NCI-H2107 treated with DMSO at 0.1 percent for 48 hours (cell line): ENCODE measurements around the gene CST4.
"Not testable (repeated sequence)": the region's sequence is repeated elsewhere in the genome, so short reads cannot be mapped to it uniquely, and the experiment has no call there.

Experiments
- DNase-seq: peaks from one replicate; lab custom pipeline; 2025; ENCODE audit not compliant: unreplicated experiment; lab: John Stamatoyannopoulos, UW

CST4 gene

GRCh38 chr20:23662276-23662870 is 26.5 kb downstream of the CST4 start:
- DNase-seq, result no peak

DNA sequence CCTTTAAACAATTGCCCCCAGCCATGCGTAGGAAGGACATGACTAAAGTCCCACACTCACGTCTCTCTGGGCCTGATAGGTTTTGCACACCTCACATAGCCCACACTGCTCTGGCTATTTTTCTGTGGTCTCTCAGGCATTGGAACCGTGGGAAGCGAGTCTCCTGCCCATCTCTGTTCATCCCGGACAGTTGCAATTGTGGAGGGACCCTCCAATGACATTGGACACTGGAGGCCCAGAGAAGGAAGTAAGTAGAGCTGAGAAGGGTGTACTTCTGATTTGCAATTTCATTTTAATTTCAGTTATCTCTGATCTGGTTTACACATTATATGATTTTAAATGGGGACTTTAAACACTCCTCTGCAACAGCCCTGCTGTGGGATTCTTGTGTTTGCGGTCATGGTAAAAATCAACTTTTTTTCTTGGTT is 27.8 kb downstream of the CST4 start:
- no peak for DNase-seq

GRCh38 chr20:23659989-23660837 is 28.6 kb downstream of the CST4 start:
- DNase-seq, result no peak

DNA sequence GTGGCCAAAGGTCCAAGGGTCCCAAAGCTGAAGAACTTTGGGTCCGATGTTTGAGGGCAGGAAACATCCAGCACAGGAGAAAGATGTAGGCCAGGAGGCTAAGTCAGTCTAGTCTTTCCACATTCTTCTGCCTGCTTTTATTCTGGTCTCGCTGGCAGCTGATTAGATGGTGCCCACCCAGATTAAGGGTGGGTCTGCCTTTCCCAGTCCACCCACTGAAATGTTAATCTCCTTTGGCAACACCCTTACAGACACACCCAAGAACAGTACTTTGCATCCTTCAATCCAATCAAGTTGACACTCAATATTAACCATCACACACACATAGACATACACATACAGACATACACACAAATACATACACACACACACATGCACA is 29.2 kb downstream of the CST4 start:
- not testable (repeated sequence) for DNase-seq

DNA sequence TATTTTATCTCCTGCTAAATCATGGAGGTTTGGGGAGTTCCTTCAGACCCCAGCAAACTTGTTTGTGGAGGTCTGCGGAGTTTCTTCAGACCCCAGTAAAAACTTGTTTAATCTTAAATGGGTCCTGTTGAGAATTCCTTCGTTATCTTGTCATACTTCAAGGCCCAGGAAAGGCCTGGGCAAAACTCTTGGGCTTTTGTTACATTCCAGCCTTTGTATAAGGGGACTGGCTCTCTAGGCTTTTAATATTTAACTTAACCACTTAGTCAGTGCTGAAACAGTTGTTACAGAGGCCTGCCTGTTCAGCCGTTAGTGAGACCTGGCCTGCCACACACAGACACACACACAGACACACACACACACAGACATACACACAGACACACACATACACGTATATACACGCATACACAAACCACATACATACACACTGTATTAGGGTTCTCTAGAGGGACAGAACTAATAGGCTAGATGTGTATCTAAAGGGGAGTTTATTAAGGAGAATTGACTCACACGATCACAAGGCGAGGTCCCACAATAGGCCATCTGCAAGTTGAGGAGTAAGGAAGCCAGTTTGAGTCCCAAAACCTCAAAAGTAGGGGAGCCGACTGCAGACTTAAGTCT is 29.7 kb downstream of the CST4 start:
- DNase-seq, result no peak

DNA sequence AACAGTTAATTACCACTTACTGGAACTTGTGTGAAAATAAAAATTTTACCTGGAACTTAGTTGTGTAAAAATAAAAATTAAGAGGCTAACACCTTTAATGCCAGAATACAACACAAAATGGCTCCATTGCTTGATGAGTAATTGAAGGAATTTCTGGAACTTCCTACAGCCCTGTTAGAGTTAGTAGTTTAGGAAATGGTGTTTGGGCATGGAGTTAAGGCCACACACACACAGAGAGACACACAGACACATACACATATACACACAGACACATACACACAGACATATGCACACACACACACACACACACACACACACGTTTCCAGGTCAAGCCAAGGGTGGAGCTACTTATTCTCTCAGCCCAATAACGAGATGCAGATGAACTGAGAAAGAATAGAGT is 30.5 kb downstream of the CST4 start:
- DNase-seq, result no peak

GRCh38 chr20:23657202-23657601 is 31.6 kb downstream of the CST4 start:
- no peak for DNase-seq

DNA sequence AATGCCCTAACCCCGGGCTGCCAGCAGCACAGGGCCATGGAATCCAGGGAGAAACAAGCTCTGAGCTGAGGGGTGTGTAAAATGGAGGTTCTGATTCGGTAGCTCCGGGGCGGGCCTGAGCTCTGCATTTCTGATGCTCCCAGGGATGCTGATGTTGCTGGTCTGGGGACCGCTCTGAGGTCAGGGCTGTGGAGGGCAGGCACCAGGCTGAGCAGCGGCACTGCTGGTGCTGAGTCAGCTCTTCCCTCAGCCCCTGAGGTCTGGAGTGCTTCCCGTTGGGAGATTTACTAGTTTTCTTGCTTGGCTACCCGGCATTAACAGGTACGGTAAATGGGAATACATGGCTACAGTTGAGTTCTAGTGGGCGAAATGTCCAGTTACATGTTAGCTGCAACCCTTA is 32.5 kb downstream of the CST4 start:
- no peak for DNase-seq

- DNase-seq, result no peak
Measured at GRCh38 chr20:23655491-23656211, 33.2 kb downstream of the CST4 start.

DNA sequence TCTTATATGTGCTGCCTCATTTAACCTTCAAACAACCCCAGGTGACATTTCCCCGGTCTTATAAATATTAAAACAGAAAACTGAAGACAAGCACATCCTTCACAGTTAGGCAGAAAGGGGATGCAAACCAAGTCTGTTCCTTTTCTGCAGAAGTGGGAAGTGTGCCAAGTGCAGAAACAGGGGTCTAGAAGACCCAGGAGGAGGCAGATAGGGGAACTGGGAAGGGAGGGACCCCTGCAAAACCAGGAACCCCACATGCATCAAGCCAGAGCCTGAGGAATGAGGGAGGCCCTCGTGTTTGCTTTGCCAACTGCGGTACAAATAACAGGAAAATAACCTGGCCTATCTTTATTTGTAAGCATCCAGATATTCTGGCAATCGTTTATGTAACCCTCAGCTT is 34.1 kb downstream of the CST4 start:
- no peak for DNase-seq

DNA sequence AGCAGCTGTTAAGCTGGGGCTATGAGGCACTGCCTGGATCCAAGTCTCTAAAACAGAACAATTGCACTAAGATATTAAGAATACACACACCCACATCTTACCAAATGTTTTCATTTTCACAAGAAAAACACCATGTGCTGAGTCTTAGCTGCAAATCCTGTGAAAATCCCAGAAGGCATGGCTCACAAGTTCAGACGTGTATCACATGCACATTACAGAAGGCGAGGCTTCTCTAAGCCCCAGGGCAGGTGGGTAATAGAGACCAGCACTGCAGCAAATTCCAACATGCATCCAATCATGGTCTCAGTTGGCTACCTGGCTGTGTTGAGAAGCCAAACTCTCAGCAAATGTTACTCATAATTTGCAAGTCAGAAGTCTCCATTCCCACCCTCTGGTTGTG is 34.8 kb downstream of the CST4 start:
- no peak for DNase-seq

- no peak for DNase-seq
Measured at GRCh38 chr20:23653400-23653938, 35.4 kb downstream of the CST4 start.

DNA sequence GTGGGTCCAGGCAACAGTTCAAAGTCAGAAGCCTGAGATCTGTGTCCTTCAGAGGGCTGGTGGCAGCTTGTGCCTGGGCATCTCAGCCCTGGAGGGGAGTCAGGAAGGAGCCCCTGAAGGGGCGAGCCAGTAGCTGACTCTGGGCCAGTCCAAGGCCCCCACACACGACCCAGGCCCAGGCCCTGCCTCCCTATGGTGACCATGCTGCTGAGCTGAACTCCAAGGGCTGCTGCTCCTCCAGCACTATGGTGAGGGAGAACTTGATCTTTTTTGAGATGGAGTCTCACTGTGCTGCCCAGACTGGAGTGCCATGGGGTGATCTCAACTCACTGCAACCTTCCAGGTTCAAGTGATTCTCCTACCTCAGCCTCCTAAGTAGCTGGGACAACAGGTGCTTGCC is 35.9 kb downstream of the CST4 start:
- DNase-seq, result no peak

DNA sequence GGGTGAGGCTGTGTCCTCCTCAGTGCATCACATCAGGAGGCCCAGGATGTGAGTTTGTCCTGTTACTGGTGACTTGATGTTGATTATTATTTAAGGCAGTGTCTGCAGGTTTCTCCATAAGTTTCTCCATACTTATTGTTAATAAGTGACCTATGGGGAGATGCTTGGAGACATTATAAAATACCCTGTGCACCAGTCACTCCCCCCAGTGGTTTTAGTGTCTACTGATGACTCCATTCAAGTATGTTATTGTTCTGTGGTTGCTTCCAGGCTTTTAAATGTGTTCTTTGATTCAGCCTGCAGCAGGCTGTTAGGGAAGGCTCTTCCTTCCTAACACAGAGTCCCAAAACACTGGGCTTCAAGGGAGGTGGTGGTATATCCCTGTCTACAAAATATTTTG is 36.5 kb downstream of the CST4 start:
- no peak for DNase-seq

DNA sequence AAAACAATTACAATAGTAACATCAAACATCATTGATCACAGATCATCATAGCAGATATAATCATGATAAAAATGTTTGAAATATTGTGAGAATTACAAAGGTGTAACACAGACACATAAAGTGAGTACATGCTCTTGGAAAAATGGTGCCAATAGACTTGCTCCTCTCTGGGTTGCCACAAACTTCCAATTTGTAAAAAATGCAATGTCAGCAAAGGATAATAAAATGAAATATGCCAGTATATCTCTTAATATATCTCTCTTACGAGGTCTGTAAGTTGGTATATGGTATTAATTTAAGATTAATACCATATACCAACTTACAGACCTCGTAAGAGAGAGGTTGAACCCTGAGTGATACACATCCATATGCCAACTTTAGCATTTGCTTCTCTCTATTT is 37.7 kb downstream of the CST4 start:
- DNase-seq, result no peak

DNA sequence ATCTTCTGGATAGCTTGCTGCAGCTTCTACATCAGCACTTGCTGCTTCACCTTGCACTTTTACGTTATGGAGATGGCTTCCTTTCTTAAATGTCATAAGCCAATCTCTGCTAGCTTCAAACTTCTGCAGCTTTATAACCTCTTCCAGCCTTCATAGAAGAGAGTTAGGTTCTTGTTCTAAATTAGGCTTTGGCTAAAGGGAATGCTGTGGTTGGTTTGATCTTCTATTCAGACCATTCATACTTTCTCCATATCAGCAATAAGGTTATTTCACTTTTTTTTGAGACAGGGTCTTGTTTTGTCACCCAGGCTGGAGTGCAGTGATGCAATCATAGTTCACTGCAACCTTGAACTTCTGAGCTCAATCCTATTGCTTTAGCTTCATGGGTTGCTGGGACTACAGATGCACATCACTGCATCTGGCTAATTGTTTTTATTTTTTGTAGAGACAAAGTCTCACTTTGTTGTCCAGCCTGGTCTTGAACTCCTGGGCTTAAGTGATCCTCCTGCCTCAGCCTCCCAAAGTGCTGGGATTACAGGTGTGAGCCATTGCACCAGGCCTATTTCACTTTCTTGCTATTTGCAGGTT is 38.9 kb downstream of the CST4 start:
- no peak for DNase-seq

- DNase-seq, result no peak
Measured at GRCh38 chr20:23649242-23649641, 39.6 kb downstream of the CST4 start.

DNA sequence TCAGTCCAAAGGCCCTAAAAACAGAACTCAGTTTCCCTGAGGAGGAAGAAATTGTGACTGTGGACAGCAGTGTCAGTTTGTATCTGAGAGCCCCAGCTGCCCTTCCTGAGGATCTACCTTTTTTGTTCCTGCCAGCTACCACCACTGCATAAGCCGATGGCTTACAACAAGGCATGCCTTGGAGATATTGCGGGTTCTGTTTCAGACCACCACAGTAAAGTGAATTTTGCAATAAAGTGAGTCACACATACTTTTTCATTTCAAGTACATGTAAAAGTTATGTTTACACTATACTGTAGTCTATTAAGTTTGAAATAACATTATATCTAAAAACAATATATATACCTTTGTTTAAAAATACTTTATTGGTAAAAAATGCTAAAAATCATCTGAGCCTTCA is 41.5 kb downstream of the CST4 start:
- DNase-seq, result no peak

DNA sequence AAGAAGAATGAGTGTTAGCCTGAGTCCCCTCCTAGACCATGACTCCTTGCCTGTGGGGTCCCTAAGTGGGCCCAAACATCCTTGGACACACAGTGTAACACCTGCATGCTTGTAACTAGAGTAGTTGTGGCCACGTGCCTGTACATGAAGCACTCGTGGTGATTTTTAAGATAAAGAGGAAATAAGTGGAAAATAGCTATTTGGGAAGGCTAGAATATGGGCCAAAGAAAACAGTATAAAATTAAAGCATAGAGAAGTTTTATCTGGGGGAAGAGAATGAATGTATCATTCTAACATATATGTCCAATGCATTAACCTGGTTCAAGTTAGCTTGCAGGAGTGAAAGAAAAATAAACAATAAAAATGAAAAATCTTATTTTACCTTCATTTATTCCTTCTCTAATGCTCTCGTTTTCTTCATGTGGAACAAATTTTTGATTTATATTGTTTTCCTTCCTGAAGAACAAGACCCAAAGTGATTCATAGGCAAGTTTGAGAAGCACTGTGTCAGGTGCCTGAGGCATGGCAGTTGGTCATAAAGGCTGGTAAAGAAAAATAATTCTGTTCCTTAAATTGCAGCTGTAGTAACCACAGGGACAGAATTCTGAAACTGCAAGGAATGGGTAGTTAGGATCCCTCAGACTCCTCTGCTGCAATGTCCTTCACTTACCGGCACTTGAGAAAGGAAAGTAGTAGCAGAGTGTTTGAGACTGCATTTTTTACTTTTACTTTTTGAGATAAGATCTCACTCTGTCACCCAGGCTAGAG is 42.5 kb downstream of the CST4 start:
- DNase-seq, result no peak

GRCh38 chr20:23645575-23645974 is 43.3 kb downstream of the CST4 start:
- DNase-seq, result no peak
